ENCODE data around the gene ZP4.

GRCh38 chr1:237902960-237903743, 12.4 kb upstream of the ZP4 start:
- TF ChIP-seq MAX (IDR thresholded peaks at IDR 0.05) (no peak), CTCF (IDR thresholded peaks at IDR 0.05; ENCODE audit: control extremely low read depth in 1 of 3, insufficient read depth in 1 of 3, low read depth in 1 of 3, low read length in 3 of 3) (no peak), ATF3 (IDR thresholded peaks at IDR 0.05; ENCODE audit: insufficient read depth, low read depth, low read length) (no peak), KDM1A (IDR thresholded peaks at IDR 0.05; ENCODE audit: borderline replicate concordance, low read length) (no peak), POLR2A (IDR thresholded peaks at IDR 0.05; ENCODE audit: control extremely low read depth in 1 of 2, low read depth in 2 of 2, low read length in 2 of 2) (no peak), EZH2 (IDR thresholded peaks at IDR 0.05; ENCODE audit: low read depth, low read length, severe bottlenecking) (no peak), ZNF274 (IDR thresholded peaks at IDR 0.05; ENCODE audit: borderline replicate concordance, extremely low read depth, low read length) (no peak), SP1 (IDR thresholded peaks at IDR 0.05; ENCODE audit: low read depth, low read length) (no peak), RAD21 (IDR thresholded peaks at IDR 0.05 in 1 of 2, conservative IDR thresholded peaks at IDR 0.05 in 1 of 2; ENCODE audit: low read depth in 2 of 2, low read length in 2 of 2) (no peak), RBBP5 (IDR thresholded peaks at IDR 0.05; ENCODE audit: borderline replicate concordance, low read depth, low read length) (no peak), CHD1 (IDR thresholded peaks at IDR 0.05; ENCODE audit: low read depth, low read length) (no peak)
